ENCODE results near the gene MRPL58. TPM values are rescaled to one million over a fixed set of nuclear protein-coding genes. Genes with fewer than 3 reads are reported as not detected.
A peak's percentile ranks its signal among the peaks of the same experiment; 100 is the strongest.

The MRPL58 gene
- total RNA-seq, 1 donor from 2014 or later = 26.8 TPM

DNA sequence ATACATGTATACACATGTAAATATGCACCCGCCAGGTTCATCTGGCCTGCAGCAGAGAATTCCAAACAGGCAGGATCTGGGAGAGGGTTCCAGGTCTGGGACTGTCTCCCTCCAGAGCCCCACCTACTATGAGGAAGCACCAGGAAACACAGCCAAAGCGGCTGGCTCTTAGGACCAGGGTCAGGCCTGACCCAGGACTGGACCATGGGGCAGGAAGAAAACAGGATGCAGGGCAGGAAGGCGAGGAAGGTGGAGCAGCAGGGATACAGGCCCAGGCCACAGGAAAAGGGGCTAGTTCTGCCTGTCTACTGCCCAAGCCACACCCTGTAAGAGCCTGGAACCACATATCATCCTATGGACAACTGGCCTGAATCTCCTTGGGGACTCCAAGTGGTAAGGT lies 42.1 kb upstream of the MRPL58 start:
- no peak overlapping the region for H3K27ac Mint-ChIP-seq
- H3K36me3 Mint-ChIP-seq (ENCODE audit: insufficient read depth) = no peaks in the 10 kb centered on the region
- H3K27me3 Mint-ChIP-seq = peaks cover 12% of the 10 kb centered on the region
- no peak for DNase-seq (ENCODE audit: low spot score, unreplicated experiment)
- H3K4me1 Mint-ChIP-seq (ENCODE audit: low read depth) = peaks cover 28% of the 10 kb centered on the region
- TF ChIP-seq, protein P1, sequence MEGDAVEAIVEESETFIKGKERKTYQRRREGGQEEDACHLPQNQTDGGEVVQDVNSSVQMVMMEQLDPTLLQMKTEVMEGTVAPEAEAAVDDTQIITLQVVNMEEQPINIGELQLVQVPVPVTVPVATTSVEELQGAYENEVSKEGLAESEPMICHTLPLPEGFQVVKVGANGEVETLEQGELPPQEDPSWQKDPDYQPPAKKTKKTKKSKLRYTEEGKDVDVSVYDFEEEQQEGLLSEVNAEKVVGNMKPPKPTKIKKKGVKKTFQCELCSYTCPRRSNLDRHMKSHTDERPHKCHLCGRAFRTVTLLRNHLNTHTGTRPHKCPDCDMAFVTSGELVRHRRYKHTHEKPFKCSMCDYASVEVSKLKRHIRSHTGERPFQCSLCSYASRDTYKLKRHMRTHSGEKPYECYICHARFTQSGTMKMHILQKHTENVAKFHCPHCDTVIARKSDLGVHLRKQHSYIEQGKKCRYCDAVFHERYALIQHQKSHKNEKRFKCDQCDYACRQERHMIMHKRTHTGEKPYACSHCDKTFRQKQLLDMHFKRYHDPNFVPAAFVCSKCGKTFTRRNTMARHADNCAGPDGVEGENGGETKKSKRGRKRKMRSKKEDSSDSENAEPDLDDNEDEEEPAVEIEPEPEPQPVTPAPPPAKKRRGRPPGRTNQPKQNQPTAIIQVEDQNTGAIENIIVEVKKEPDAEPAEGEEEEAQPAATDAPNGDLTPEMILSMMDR (IDR thresholded peaks at IDR 0.05; ENCODE audit: unreplicated experiment) = no peak
- no peaks in the 10 kb centered on the region for H3K9me3 Mint-ChIP-seq (ENCODE audit: low read depth)
- peak overlapping the region; percentile 81 for H3K4me3 Mint-ChIP-seq (ENCODE audit: low read depth)

GRCh38 chr17:74971069-74971841 lies 41.2 kb upstream of the MRPL58 start:
- peaks cover 28% of the 10 kb centered on the region for H3K4me1 Mint-ChIP-seq (ENCODE audit: low read depth)
- no peaks in the 10 kb centered on the region for H3K9me3 Mint-ChIP-seq (ENCODE audit: low read depth)
- H3K27me3 Mint-ChIP-seq = peaks cover 16% of the 10 kb centered on the region
- no peaks in the 10 kb centered on the region for H3K36me3 Mint-ChIP-seq (ENCODE audit: insufficient read depth)
- DNase-seq (ENCODE audit: low spot score, unreplicated experiment) = no peak
- TF ChIP-seq, protein P1 (IDR thresholded peaks at IDR 0.05; ENCODE audit: unreplicated experiment) = no peak
- H3K27ac Mint-ChIP-seq = peak overlapping the region; percentile 80
- peak overlapping the region; percentile 81 for H3K4me3 Mint-ChIP-seq (ENCODE audit: low read depth)

DNA sequence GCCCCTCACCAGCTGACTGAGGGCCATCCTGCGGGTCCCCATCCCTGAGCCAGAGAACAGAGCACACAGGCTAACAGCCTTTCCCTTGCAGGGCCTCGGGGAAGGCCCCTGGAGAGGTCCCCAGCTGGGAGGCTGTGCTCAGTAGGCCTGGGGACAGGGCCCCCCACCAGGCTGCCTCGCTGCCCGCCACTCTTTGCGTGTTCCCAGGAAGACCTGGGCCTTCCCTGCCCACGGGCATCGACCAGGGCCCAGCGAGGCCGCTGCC lies 40.7 kb upstream of the MRPL58 start:
- Mint-ChIP-seq H3K4me3 (ENCODE audit: low read depth) (peak overlapping the region; percentile 81), H3K36me3 (ENCODE audit: insufficient read depth) (no peaks in the 10 kb centered on the region), H3K27me3 (peaks cover 16% of the 10 kb centered on the region), H3K9me3 (ENCODE audit: low read depth) (no peaks in the 10 kb centered on the region), H3K4me1 (ENCODE audit: low read depth) (peaks cover 28% of the 10 kb centered on the region), H3K27ac (peak overlapping the region; percentile 80)
- TF ChIP-seq, protein P1 (IDR thresholded peaks at IDR 0.05; ENCODE audit: unreplicated experiment) = no peak
- DNase-seq (ENCODE audit: low spot score, unreplicated experiment) = no peak

DNA sequence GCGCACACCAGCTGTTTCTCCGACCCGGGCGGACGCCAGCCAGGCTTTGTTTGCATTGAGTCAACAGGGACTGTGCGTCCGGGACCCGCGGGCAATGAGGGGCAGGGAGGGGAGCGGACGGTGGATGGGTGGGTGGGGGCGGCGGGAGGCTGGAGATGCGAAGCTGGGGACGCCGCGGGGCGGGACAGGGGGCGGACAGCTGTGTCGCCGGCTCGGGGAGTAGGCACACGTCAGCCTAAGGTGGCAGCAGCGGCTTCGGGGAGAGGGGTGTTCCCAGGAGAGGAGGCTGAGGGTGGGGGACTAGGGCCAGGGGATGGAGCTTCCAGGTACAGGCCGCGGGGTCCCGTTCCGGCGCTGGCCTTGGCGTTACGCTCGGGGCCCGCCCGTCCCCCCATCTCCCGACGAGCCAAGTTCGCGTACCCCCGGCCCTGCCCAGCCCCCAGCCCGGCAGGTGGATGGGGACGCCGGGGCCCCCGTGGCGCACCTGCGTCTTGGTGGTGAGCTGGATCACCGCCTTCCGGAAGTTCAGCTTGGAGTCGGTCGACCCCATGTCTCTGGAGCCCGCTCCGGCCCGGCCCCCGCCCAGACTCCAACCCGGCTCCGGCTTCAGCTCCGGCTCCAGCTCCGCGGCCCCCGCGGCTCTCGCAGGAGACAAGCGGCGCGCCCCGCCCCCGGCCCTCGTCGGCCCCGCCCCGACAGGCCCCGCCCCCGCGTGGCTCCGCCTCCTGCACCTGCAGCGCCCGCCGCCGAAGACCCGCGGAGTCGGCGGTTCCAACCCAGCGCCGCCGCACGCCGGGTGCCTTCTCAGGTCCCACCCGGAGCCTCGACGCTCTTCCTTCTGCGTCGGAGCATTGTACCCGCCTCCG lies 40.1 kb upstream of the MRPL58 start, which contains the start of gene HID1:
Gene HID1 (minus strand): TSS at position 653 of the 866 bp plus-strand sequence. CDS start 103 bp downstream, at position 550.
- H3K4me3 Mint-ChIP-seq (ENCODE audit: low read depth) = peak within 1 kb of the TSS; percentile 81
- peaks cover 16% of the 10 kb centered on the region for H3K27me3 Mint-ChIP-seq
- TF ChIP-seq, protein P1 (IDR thresholded peaks at IDR 0.05; ENCODE audit: unreplicated experiment) = no peak
- H3K4me1 Mint-ChIP-seq (ENCODE audit: low read depth) = peaks cover 28% of the 10 kb centered on the region
- no peaks in the 10 kb centered on the region for H3K36me3 Mint-ChIP-seq (ENCODE audit: insufficient read depth)
- peak within 1 kb of the TSS; percentile 80 for H3K27ac Mint-ChIP-seq
- H3K9me3 Mint-ChIP-seq (ENCODE audit: low read depth) = no peaks in the 10 kb centered on the region
- peak; percentile 81 for DNase-seq (ENCODE audit: low spot score, unreplicated experiment)

- TF ChIP-seq, protein P1 (IDR thresholded peaks at IDR 0.05; ENCODE audit: unreplicated experiment) = no peak
- H3K4me3 Mint-ChIP-seq (ENCODE audit: low read depth) = peak overlapping the region; percentile 81
- H3K27ac Mint-ChIP-seq = peak overlapping the region; percentile 64
- peaks cover 28% of the 10 kb centered on the region for H3K4me1 Mint-ChIP-seq (ENCODE audit: low read depth)
- no peak for DNase-seq (ENCODE audit: low spot score, unreplicated experiment)
- peaks cover 18% of the 10 kb centered on the region for H3K27me3 Mint-ChIP-seq
- no peaks in the 10 kb centered on the region for H3K36me3 Mint-ChIP-seq (ENCODE audit: insufficient read depth)
- H3K9me3 Mint-ChIP-seq (ENCODE audit: low read depth) = no peaks in the 10 kb centered on the region
Measured at GRCh38 chr17:74972973-74973328, 39.5 kb upstream of the MRPL58 start.
